ENCODE results near the gene ARAP1.

The ARAP1 gene

DNA sequence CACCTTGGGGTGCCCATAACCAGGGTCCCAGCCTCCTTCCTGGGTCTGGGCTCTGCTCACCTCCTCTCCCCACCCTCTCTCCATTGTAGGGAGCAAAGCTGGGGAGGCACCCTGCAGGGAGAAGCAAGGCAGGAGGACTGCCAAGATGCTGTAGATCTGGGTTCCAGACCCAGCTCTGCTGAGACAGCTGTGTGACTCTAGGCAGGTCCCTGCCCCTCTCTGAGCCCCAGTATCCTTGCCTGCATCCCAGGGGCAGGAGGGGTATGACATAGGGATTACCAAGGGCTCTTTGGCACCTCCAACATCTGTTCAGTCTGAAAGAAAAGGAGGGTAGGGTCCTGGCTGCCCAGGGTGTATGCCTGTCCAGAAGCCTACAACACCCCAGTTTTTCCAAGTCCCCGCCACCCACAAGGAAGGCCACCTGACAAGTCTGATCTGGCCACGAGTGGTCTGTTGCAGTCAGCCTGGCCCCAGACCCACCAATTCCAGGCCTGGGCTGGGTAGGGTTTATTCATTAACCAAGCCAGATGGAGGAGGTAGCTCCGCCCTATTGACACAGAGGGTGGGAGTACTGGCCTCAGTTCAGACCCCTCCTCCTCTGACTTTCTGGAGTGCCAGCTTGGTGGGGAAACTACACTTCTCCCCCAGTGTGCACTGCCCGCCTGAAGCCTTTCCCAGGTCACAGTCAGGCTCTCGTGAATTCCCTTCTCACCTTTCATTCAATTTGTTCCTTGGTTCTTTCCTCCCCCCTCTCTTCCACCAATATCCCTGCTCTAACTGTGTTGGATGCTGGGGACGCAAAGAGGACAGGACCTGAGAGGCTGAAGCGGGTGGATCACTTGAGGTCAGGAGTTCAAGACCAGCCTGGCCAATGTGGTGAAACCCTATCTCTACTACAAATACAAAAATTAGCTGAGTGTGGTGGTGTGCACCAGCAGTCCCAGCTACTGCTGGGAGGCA is 26.6 kb upstream of the ARAP1 start:
- DNase-seq (ENCODE audit: low read depth), result no peak
- TF ChIP-seq, protein P1, sequence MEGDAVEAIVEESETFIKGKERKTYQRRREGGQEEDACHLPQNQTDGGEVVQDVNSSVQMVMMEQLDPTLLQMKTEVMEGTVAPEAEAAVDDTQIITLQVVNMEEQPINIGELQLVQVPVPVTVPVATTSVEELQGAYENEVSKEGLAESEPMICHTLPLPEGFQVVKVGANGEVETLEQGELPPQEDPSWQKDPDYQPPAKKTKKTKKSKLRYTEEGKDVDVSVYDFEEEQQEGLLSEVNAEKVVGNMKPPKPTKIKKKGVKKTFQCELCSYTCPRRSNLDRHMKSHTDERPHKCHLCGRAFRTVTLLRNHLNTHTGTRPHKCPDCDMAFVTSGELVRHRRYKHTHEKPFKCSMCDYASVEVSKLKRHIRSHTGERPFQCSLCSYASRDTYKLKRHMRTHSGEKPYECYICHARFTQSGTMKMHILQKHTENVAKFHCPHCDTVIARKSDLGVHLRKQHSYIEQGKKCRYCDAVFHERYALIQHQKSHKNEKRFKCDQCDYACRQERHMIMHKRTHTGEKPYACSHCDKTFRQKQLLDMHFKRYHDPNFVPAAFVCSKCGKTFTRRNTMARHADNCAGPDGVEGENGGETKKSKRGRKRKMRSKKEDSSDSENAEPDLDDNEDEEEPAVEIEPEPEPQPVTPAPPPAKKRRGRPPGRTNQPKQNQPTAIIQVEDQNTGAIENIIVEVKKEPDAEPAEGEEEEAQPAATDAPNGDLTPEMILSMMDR (IDR thresholded peaks at IDR 0.05; ENCODE audit: control insufficient read depth, extremely low read depth, insufficient read depth), result no peak
- H3K4me3 ChIP-seq (ENCODE audit: low read depth, low read length), result no peak overlapping the region

DNA sequence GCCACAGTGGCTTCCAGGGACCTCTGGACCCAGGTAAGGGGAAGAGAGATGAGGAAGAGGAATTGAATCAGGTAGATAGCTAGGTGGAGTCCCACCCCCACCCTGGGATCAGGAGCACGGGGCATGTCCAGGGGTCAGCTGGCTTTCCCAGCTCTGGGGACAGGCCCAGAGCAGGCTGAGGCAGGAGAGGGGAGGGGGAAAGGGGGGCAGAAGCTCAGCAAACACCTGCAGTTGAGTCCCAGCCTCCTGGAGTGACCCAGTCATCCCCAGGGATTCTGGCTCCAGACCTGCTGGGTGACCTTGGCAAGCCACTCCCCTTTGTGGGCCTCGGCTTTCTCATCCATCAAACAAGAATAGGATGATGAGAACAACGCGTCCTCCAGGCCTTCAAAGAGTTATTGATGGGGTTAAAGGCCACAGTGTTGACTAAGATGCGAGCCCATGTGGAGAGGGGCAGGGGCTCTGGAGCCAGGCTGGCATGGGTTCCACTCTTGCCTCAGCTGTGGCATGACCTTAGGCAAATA is 25.6 kb upstream of the ARAP1 start:
- TF ChIP-seq, protein P1 (IDR thresholded peaks at IDR 0.05; ENCODE audit: control insufficient read depth, extremely low read depth, insufficient read depth), result no peak
- no peak overlapping the region for H3K4me3 ChIP-seq (ENCODE audit: low read depth, low read length)
- DNase-seq (ENCODE audit: low read depth), result no peak

DNA sequence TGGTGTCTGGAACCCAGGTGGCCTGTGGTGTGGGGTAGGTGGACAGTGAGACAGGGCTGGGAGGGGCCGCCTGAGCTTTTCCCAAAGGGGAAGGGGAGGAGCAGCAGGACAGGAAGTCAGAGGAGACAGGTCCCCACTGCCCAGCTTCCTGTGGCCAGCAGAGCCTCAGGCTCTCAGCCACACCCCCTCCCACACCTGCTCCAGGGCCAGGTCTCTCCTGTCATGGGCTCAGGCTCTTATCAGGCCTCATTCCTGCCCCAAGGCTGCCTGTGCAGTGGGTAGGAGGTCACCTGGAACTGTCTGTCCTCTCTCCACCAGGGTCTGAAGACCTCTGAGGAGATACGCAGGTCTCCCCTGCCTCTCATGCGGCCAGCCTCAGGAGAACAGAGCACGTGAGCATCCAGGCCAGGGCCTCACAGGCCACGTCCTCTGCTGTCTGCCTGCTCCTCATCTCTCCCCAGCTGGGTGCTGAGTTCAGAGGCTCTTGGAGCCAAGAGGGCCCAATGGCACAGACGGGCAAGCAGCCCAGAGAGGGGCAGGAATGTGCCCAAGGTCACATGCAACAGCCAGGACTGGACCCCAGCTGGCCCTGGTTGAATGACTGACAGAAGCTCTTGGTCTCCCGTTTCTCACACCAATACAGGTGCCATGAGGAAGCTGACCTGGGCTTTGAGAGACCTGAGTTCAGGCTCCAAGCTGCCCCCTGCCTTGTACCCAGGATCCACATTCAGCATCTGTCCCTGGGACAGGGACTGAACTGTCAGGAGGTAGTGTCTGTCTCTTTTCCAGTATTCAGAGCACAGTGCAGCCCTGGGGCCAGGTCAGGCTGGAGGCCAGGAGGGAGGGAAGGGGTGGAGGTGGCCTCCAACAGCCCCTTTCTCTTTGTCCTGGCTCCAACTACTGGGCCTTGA is 24.9 kb upstream of the ARAP1 start:
- TF ChIP-seq, protein P1 (IDR thresholded peaks at IDR 0.05; ENCODE audit: control insufficient read depth, extremely low read depth, insufficient read depth), result no peak
- no peak for DNase-seq (ENCODE audit: low read depth)
- H3K4me3 ChIP-seq (ENCODE audit: low read depth, low read length), result no peak overlapping the region

DNA sequence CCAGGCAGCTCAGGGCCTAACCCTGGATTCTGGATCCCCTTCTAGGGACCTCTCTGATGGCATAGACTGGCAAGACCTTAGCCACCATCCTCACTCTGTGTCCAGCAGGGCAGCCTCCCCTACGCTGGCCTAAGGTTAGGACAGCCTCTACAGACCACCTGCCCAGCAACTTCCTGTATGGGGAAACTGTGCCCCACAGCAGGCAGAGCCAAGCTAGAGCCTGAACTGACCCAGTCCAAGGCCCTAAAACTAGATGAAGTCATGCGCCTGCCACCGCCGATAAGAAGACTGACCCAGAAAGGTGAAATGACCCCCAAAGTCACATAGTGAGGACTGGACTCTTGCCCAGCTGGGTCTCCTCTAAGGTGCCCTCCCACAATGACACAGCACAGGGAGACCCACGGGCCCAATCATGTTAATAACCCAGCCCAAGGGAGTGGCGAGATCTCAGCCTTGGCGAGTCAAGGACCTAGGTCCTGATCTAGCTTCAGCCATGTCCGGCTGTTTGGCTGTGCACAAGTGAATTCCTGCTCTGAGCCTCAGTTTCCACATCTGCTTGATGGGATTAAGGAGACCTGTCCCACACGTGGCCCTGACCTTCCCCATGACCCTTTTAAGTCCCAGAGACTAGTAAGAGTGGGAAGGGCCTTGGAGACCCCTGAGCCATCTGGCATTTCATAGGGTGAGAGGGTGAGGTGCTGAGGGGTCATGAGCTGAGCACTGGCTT is 24.1 kb upstream of the ARAP1 start:
- DNase-seq (ENCODE audit: low read depth), result no peak
- TF ChIP-seq, protein P1 (IDR thresholded peaks at IDR 0.05; ENCODE audit: control insufficient read depth, extremely low read depth, insufficient read depth), result no peak
- H3K4me3 ChIP-seq (ENCODE audit: low read depth, low read length), result no peak overlapping the region

DNA sequence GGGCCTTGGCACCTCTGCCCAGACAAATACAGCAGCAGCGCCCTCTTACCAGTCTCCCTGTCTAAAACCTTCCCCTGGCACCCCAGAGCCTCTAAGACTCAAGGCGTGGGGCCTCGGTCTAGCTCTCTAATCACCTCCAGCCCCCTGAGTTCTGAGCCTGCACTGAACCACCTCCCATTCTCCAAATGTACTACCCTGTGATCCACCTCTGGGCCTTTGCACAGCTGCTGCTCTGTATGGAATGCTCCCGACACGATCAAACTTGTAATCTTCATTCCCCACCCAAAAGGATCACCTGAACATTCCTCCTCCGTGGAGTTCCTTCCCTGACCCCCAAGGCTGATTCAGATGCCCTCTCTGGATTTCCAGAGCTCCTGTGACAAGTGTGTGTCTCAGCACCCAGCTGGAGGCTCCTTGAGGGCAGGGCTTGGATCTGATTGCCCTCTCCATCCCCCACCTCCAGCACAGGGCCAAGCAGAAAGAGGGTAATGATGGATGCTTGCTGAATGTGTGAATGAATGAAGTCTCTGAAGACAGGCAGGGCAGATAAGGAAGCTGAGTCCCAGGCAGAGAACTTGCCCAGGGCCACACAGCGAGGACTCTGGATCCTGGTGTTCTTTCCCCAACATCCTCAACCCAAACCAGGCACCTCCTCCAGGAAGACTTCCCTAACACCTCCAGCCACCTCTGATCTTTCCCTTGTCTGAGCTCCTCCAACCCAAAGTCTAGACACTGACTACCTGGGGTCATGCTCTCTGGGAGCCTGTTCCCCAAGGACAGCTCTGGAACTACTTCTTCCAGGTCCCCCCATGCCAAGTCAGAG is 23.3 kb upstream of the ARAP1 start:
- TF ChIP-seq, protein P1 (IDR thresholded peaks at IDR 0.05; ENCODE audit: control insufficient read depth, extremely low read depth, insufficient read depth), result no peak
- H3K4me3 ChIP-seq (ENCODE audit: low read depth, low read length), result no peak overlapping the region
- DNase-seq (ENCODE audit: low read depth), result no peak
